ENCODE measurements around the gene ROBO1.

ROBO1 gene

GRCh38 chr3:79664455-79664854 is 103.3 kb downstream of the ROBO1 start:
- no peak for DNase-seq

- no peak for DNase-seq
Observed at GRCh38 chr3:79661896-79662295, 105.9 kb downstream of the ROBO1 start.

GRCh38 chr3:79657076-79657475 is 110.7 kb downstream of the ROBO1 start:
- no peak for DNase-seq

GRCh38 chr3:79654019-79654418 is 113.8 kb downstream of the ROBO1 start:
- DNase-seq: no peak

- DNase-seq: no peak
Observed at GRCh38 chr3:79653266-79653830, 114.5 kb downstream of the ROBO1 start.

GRCh38 chr3:79651536-79652065 is 116.2 kb downstream of the ROBO1 start:
- no peak for DNase-seq

- DNase-seq: no peak
Observed at GRCh38 chr3:79639855-79640254, 127.9 kb downstream of the ROBO1 start.

- DNase-seq: no peak
Observed at GRCh38 chr3:79636372-79636771, 131.4 kb downstream of the ROBO1 start.

GRCh38 chr3:79632842-79633241 is 135.0 kb downstream of the ROBO1 start:
- no peak for DNase-seq

- no peak for DNase-seq
Observed at GRCh38 chr3:79618883-79619282, 148.9 kb downstream of the ROBO1 start.

GRCh38 chr3:79606414-79606813 is 161.4 kb downstream of the ROBO1 start:
- DNase-seq: no peak

GRCh38 chr3:79604681-79605080 is 163.1 kb downstream of the ROBO1 start:
- DNase-seq: no peak

GRCh38 chr3:79602385-79602784 is 165.4 kb downstream of the ROBO1 start:
- DNase-seq: no peak

GRCh38 chr3:79598594-79598993 is 169.2 kb downstream of the ROBO1 start:
- DNase-seq: no peak

GRCh38 chr3:79597709-79598108 is 170.1 kb downstream of the ROBO1 start:
- no peak for DNase-seq

GRCh38 chr3:79587150-79587549 is 180.6 kb downstream of the ROBO1 start:
- DNase-seq: no peak

- DNase-seq: no peak
Observed at GRCh38 chr3:79586232-79586631, 181.6 kb downstream of the ROBO1 start.

GRCh38 chr3:79572930-79573329 is 194.9 kb downstream of the ROBO1 start:
- no peak for DNase-seq

- no peak for DNase-seq
Observed at GRCh38 chr3:79568938-79569337, 198.9 kb downstream of the ROBO1 start.

- DNase-seq: no peak
Observed at GRCh38 chr3:79564192-79564591, 203.6 kb downstream of the ROBO1 start.

GRCh38 chr3:79560698-79561097 is 207.1 kb downstream of the ROBO1 start:
- no peak for DNase-seq

- no peak for DNase-seq
Observed at GRCh38 chr3:79558943-79559342, 208.9 kb downstream of the ROBO1 start.

GRCh38 chr3:79555655-79556054 is 212.1 kb downstream of the ROBO1 start:
- DNase-seq: no peak

- DNase-seq: no peak
Observed at GRCh38 chr3:79551997-79552396, 215.8 kb downstream of the ROBO1 start.

- no peak for DNase-seq
Observed at GRCh38 chr3:79551321-79551892, 216.4 kb downstream of the ROBO1 start.
